OCI-LY7 (cell line): Measurements from ENCODE around the gene RSPH3.

ENCODE experiments used
- CTCF ChIP-seq: fragments of 200-600 bp; sonication (generic); conservative IDR thresholded peaks from 2 replicates; pipeline ENCODE4 v1.5.1; 2014; ENCODE audit warnings: mild to moderate bottlenecking, antibody characterized with exemption, low read length, moderate library complexity, mixed read lengths
- EZH2phosphoT487 ChIP-seq: fragments of 200-600 bp; sonication (generic); IDR thresholded peaks from 2 replicates; pipeline ENCODE4 v1.6.1; 2018; ENCODE audit warnings: low read depth, borderline replicate concordance, mild to moderate bottlenecking, mixed run types, antibody characterized with exemption, low read length, moderate library complexity, mixed read lengths

- TF ChIP-seq CTCF (no peak), EZH2phosphoT487 (no peak)
These were observed 36.7 kb upstream of the RSPH3 start for GRCh38 chr6:159036673-159037072.
